Uterus (tissue), 2 donors: ENCODE measurements around the gene COL4A2.

Experiments
- POLR2A ChIP-seq, 2 donors: fragments of 450-650 bp; IDR thresholded peaks; one replicate each; pipeline ENCODE4 v1.6.1; 2016; ENCODE audit warnings: antibody characterized with exemption in 2 of 2, mild to moderate bottlenecking in 1 of 2, moderate library complexity in 1 of 2
- TF ChIP-seq, protein P1 (sequence below), 4 experiments: fragments of 200-600 bp in 2 of 4; fragments of 450-650 bp in 2 of 4; sonication (generic) in 2 of 4; IDR thresholded peaks; one replicate each; pipeline ENCODE4 v1.5.1; 2016 to 2019; ENCODE audit warnings: antibody characterized with exemption in 4 of 4, mild to moderate bottlenecking in 2 of 4, moderate library complexity in 1 of 4

DNA sequence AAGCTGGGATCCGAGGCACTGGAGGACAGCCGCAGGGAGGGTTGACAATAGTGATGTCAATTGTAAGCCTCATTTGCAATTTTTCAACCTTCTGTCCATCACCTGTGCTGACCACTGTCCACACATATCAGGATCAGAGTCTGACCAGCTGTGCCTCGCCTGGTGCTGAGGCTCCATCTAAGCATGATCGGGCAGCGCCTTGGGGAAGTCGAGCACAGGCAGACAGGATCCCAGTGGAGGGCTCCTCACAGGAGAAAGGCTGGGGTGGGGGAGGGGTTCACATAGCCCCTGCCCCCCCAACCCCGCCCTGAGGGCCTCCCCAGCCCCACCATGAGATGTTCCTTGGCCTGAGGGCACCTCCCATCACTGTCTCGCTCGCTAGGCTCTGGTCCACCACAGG is 194.1 kb downstream of the COL4A2 start:
- TF ChIP-seq, protein P1, sequence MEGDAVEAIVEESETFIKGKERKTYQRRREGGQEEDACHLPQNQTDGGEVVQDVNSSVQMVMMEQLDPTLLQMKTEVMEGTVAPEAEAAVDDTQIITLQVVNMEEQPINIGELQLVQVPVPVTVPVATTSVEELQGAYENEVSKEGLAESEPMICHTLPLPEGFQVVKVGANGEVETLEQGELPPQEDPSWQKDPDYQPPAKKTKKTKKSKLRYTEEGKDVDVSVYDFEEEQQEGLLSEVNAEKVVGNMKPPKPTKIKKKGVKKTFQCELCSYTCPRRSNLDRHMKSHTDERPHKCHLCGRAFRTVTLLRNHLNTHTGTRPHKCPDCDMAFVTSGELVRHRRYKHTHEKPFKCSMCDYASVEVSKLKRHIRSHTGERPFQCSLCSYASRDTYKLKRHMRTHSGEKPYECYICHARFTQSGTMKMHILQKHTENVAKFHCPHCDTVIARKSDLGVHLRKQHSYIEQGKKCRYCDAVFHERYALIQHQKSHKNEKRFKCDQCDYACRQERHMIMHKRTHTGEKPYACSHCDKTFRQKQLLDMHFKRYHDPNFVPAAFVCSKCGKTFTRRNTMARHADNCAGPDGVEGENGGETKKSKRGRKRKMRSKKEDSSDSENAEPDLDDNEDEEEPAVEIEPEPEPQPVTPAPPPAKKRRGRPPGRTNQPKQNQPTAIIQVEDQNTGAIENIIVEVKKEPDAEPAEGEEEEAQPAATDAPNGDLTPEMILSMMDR (IDR thresholded peaks at IDR 0.05): no peak
- no peak for TF ChIP-seq POLR2A (IDR thresholded peaks at IDR 0.05)
